GM18505 (cell line): Measurements from ENCODE around the gene B4GAT1.
"Not testable (repeated sequence)": the region's sequence is repeated elsewhere in the genome, so short reads cannot be mapped to it uniquely, and the experiment has no call there.

Experiments used
- ATAC-seq: cut with Tn5 transposase; IDR thresholded peaks from one replicate; pipeline ENCODE4 v1.9.1; 2021; ENCODE audit not compliant: unreplicated experiment
- POLR2A ChIP-seq: IDR thresholded peaks from 4 replicates; pipeline ENCODE4 v1.6.1; 2011; ENCODE audit warnings: borderline replicate concordance; ENCODE audit not compliant: insufficient read depth, insufficient read length; ENCODE audit errors: extremely low read depth

The B4GAT1 gene

DNA sequence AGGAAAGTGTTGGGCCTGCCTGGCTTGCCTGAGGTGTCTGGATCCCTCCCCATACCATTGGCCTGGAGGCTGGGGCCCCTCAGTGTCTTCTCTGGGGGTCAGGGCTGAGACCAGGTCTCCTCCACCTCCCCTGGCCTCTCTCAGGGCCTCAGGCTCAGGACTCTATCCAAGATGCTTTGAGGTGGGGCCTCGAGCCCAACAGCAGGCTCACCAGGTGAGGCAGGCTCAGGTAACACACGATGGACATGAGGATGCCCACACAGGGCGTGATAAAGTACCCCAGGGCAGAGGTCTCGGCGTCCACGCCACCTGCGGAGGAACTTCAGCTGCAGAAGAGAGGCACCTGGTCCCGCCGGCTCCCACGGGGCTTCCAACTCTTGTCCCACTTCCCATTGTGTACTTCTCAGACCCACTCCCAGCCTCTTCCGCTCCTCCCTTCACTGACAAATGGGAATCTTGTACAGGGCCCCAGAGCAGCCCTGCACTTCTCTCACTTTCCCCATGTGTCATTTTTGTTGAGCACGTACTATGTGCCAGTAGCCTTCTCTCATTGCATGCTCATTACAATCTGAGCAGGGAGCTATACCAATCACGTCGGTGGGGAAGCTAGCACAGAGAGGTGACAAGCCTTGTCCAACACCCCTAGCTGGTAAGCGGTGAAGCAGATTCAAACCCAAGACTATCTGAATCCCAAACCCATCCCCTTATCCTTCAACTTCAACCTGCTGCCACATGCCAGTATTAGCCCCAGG, 20.3 kb upstream of the B4GAT1 start:
- TF ChIP-seq POLR2A = no peak
- ATAC-seq = no peak

DNA sequence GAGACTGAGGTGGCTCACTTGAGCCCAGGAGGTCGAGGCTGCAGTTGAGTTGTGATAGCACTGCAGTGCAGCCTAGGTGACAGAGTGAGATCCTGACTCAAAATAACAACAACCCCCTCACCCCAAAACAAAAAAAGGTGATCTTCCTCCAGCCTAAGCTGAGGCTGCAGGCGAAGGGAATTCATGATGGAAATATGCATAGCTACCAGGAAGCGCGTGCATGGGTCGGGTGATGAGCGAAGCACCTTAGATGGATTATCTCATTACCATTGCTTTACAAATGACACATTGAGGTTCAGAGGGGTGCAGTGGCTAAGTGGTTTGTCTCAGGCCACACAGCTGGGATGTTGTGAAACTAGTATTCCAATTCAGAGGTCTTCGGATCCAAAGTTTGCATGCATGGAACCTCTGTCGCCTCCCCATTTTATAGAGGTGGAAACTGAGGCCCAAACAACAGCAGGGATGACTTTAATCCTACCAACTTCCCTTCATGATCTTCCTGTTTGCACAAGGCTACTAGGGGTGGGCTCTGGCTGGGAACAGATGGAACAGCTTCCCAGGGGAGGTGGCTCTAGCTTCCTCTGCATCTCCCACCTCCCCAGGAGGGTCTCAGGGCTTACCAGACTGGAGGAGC, 19.5 kb upstream of the B4GAT1 start:
- ATAC-seq = no peak
- no peak for TF ChIP-seq POLR2A

DNA sequence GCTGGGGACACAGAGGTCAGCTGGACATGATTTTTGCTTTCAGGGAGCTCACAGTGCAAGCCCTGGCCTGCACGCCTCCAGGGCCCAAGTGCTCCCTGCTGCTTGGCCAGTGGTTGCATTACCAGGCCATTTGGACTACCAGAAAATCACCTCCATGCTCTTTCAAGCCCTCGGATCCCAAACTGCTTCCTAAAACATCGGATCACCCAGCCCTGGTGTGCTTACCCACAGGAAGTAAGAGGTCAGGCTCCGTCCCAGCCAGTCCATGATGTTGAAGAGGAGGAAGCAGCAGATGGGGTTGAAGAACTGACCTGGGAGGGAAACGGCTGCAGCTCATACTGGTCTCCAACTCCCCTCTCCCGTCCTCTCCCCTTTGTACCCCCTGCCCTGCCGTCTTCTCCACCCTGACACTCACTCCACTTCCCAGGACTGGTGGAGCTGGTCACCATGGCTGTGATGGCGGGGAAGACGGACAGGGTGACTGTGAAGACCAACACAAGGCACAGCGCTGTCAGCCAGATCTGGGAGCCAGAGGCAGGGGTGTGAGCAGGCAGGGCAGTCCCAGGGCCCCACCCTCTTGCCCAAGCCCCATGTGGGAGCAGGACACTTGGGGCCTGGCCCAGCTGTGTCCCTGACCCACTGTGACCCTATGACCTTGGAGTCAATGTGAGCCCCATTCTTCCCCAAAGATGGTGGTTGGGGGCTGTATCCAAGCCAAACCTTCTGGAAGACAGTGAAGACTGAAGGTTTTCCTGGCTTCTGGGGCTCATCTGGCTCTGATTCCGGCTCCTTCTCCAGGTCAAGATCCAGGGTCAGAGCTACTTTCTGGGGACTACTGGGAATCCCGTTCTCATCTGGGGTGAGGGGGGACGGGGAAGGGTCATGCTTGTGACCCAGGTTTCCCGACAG, 18.5 kb upstream of the B4GAT1 start:
- ATAC-seq = no peak
- no peak for TF ChIP-seq POLR2A

DNA sequence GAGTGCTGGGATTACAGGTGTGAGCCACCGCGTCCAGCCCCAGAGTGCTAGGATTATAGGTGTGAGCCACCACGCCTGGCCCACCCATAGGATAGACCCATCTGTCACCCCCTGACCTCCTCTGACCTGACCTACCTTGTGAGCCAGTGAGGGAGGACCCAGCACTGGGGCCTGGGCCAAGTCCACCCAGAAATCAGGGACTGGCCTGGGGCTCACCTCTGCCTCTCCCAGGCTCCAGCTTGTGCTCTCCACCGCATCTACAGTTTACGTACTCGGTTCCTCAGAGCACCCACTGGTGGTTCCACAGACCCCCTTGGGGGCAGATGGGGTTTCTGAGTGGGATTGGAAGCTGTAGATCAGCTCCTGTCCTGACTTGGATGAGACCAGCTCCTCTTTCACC, 17.7 kb upstream of the B4GAT1 start:
- no peak for TF ChIP-seq POLR2A

DNA sequence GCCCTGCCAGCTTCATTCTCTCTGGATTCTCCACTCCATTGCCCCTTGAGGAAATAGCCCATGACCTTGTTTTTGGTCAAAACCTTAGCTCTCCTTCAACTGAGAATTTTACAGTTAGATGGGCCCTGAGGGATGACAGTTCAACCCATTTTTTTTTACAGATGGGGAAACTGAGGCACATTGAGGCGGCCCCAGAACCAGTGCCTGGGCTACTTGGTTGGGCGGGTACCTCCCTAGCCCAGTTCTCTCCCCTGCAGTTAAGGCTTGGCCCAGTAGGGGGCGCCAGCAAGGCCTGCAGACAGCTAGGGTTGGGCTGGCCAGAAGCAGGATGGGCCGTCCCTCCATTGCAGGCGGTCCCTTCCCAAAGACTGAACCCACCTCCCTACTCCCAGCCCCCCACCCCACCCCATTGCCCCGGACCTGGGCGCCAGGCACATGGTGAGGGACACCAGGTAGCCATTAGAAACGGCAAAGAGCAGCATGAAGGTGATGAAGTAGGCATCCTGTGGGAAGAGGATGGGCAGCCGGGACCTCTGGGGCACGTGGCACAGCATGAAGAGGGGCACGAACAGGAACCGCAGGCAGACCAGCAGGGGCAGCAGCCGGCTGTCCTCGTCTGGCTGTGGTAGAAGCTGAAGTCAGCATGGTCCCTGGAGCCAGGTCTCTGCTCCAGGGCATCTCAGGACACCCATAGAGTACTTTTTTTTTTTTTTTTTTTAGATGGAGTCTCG, 16.5 kb upstream of the B4GAT1 start:
- no peak for TF ChIP-seq POLR2A
- ATAC-seq = no peak

More for the DNA sequence above, 17.7 kb upstream of the B4GAT1 start:
- no peak for ATAC-seq

DNA sequence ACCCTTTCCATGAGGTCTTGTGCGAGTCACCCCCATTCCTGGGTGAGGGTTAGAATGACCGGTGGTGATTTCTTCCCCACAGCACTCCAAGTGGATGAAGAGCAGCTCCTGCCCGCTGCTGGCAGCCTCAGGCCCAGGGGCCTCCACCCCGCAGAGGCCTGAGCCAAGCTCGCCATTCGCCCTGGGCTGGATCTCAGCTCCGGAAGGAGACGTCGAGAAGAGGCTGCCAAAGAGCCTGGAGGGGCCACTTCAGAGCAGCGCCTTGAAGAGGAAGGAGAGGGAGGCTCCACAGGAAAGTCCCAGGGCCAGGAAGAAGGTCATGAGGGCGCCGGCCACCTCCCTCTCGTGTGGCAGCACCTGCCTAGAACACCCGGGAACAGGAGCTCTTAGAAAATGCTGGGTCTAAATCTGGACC, 15.8 kb upstream of the B4GAT1 start:
- no peak for ATAC-seq
- TF ChIP-seq POLR2A = no peak

DNA sequence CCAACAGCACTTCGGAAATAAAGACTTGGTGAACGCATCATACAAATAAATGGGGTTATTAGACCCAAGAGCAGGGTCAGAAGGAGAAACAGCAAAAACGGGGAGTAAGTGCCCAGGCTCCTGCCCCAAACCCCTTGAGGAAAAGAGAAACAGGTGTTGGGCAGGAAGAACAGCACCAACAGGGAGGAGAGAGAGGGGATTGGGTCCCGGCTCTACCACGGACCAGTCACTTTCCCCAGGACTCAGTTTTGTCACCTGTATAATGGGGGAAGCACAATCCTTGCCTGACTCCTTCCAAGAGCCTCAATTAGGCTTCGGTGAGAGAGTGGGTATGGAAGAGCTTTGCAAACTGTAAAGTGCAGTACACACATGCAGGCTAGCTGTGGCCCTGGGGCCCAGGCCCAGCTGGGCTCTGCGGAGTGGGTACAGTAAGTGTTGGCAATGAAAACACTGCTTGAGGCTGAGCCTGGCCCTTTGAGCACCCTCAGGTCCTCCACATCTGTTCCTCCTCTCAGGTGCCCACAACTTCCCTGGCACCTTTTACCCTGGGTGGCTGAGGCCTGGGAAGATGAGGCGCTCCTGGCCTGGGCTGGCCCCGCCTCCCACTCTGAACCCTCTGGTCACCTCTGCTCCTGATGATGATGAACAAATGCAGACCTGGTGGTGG, 15.2 kb upstream of the B4GAT1 start:
- no peak for TF ChIP-seq POLR2A

DNA sequence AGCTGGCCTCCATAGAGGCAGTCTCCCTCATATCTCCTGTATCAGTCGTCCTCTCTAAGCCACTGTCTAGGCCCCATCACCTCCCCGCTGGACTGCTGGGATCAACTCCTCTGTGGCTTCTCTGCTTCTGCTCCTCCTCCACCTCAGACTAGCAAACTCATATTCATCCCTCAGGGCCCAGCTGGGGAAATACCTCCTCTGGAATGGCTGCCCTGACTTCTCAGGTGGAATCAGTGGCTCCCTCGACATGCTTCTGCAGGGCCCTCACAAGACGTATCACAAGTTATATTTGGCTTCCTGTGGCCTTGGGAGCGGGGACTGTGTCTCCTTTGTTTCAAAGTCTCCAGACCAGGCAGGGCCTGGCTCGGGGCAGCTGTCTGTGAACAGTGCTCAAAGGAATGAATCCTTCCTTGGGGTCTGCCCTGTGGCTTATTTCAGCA, 14.1 kb upstream of the B4GAT1 start:
- ATAC-seq = no peak
- TF ChIP-seq POLR2A = no peak

More for the DNA sequence above, 15.2 kb upstream of the B4GAT1 start:
- no peak for ATAC-seq

DNA sequence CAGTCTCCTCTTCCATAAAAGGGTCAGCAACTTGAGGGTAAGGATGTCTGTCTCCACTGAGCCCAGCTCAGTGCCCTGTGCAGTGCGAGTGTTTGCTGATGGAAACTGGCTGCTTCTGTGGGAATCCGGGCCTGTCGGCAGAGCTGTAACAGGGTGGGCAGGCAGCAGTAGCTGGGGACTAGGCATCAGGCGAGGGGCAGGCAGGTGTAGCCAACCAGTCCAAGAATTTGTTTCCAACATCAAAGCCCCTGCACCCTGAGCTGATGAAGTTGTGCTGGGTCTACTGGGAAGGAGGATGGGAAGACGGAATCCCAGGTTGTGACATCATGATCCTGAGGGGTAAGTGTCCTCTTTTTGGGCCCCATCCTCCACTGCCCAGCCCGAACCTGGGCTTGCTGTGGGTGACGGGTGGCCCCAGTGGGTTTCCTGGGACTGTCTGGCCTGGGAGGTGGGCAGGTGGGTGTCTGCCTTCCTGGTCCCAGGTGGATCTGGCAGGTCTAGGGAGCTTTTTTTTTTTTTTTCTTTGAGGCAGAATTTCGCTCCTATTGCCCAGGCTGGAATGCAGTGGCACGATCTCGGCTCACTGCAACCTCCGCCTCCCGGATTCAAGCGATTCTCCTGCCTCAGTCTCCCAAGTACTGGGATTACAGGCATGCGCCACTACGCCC, 13.1 kb upstream of the B4GAT1 start:
- no peak for ATAC-seq
- no peak for TF ChIP-seq POLR2A

DNA sequence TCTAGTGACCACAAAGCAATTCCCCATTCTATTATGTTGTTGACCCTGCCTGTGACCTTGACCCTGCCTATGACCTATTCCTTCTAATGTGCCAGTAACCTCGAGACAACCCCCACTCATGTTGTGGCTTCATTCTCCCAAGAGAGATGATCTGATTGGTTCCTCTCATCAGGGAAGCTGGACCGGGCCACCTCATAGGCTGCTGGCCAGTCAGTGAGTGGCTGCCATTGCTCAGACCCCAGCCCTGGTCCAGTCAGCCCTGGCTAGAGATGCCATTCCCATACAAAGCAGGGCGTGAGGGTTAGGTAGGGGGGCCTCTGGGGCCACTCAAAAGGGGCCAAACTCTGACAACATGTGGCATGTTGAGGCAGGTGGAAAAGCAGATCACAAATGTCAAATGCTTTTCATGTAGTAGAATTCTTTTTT, 12.2 kb upstream of the B4GAT1 start:
- no peak for ATAC-seq
- peak; percentile 19 for TF ChIP-seq POLR2A

DNA sequence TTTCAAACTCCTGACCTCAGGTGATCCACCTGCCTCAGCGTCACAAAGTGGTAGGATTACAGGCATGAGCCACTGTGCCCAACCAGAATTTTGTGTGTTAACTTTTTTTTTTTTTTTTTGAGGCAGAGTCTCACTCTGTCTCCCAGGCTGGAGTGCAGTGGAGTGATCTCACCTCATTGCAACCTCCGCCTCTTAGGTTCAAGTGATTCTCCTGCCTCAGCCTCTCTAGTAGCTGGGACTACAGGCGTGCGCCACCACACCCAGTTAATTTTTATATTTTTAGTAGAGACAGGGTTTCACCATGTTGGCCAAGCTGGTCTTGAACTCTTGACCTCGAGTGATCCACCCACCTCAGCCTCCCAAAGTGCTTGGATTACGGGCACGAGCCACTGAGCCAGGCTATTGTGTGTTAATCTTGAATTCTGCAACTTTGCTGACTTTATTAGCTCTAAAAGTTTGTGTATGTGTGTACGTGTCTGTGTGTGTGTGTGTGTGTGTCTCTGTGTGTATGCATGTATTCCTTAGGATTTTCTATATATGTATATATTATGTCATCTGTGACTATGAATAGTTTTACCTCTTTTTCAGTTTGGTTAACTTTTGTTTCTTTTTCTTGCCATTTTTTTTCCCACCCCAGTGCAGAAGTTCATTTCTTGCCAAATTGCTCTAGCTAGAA, 3.3 kb upstream of the B4GAT1 start:
- ATAC-seq = not testable (repeated sequence)

DNA sequence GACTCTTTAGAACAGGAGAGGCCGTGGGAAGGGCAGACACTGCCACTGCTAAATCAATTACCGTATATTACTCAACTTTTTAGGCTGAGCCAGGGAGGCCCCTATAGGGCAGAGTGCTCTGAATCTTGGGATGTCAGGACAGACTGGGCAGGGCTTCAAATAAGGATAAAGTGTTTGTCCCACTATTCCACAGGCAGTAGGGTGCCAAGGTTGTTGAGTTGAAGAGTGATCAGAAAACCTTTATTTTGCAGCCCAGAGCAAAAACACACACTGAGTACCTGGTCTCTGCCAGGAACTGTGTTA, 1.6 kb upstream of the B4GAT1 start:
- no peak for ATAC-seq
- TF ChIP-seq POLR2A = no peak
